HL-60 (cell line): ENCODE measurements around the gene GPC3.

Experiments
- CTCF ChIP-seq: IDR thresholded peaks from one replicate; pipeline ENCODE4 v1.5.1; 2011; ENCODE audit warnings: low read length, control low read depth, inconsistent platforms; ENCODE audit not compliant: insufficient read depth
- POLR2AphosphoS5 ChIP-seq: IDR thresholded peaks from 2 replicates; pipeline ENCODE4 v1.6.1; 2012; ENCODE audit warnings: low read depth
- SPI1 ChIP-seq: IDR thresholded peaks from 2 replicates; pipeline ENCODE4 v1.6.1; 2012; ENCODE audit warnings: low read depth, mild to moderate bottlenecking, borderline replicate concordance

- no peak for TF ChIP-seq CTCF
- TF ChIP-seq POLR2AphosphoS5: no peak
- TF ChIP-seq SPI1: no peak
Measured at GRCh38 chrX:133985164-133985966, at the start of gene GPC3.
